HG02885 (cell line): ENCODE measurements around the gene IFTAP.
"Not testable (repeated sequence)": the region's sequence is repeated elsewhere in the genome, so short reads cannot be mapped to it uniquely, and the experiment has no call there.

Experiments
- ATAC-seq: cut with Tn5 transposase; IDR thresholded peaks from one replicate; pipeline ENCODE4 v1.9.1; 2021; ENCODE audit warnings: mild to moderate bottlenecking; ENCODE audit not compliant: unreplicated experiment, poor library complexity

Gene IFTAP

DNA sequence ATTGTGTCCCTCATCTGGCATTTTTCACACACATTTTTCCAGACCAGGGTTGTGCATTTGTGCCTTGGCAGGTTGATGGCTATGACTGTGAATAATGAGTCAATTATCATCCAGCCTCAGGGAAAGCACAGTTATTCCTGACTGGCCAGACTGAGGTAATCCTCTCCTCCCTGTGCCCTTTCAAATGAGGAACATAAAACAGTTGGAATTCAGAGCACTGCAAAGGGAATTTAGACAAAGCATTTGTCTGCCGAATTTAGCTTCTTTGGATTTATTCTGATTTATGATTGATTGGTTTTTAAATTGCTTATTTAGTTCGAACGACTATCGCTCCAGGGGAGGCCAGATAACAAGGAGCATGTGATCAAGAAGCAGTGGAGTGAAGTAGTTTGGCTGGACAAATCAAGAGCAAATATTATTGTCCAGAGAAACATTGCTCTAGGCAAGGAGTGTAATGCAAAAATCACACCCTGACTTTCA, 34.5 kb downstream of the IFTAP start:
- ATAC-seq = no peak

DNA sequence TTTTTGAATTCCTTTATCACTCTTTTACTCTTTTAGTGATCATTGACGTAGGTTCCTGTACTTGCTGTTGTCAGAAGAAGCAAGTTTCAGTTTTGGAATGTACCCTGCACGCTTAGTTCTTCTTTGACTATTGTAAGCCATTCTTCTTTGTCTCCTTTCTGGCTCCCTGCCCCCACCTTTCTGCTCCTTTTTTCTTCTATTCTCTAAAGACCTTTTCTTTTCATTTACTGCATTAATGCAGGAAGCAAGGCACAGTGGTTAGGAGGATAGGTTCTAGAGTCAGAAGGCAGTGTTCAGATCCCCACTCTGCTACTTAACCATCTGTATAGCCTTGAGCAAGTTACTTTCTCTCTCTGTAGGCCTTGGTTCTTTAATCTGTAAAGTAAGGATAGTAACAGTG, 37.5 kb downstream of the IFTAP start:
- peak; percentile 93 for ATAC-seq

DNA sequence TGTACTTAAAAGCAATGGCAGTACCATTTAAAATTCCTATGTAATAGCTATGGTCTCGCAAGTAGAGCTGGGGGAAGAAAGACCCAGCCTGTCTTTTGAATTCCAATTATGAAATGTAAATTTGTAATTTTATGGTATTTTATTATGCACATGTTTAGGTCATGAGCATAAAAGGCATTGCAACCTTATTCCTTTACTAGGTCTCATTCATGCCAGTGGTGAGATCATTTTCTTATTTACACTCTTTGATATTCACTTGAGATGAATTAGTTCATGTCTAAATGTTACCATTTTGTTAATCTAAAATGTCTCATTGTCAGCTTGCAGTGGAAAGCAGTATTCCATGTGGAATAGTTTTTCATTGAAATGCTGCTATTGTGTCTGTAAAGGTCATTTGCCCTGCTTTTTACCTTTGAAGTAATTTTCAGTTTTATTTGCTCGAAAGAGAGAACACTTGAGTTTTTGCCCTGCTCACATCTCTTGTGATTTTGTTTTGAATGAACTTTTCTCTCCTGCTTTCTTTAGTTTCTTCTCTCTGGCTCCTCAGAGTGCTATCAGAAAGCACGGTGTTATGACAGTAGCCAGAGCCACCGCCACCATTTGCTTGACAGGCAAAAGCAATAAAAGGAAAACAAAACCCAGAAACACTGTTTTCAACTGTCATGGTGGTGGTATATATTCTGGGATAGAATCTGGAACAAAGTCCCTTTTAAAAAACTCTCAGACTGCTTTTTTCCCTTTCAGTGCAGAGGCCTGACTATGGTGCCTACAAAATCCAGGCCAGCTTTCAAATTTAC, 41.0 kb downstream of the IFTAP start:
- no peak for ATAC-seq

DNA sequence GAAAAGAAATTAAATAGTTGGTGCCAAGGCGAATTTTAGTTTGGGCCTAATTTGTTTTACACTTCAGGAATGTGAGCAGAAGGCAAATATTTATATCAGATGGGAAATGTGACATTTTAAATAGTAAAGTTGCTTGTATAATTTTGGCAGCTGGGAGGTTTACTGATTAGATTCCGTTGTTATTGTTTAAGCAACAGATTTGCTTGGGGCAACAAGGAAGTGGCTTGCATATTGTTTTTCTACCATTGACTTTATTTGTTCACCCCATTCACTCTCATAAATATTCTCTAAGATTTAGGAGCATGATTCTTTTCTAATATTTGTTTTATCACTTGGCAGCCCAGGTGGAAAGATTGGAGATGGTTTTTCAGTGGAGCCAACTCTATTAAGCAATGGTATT, 44.3 kb downstream of the IFTAP start:
- ATAC-seq = no peak

DNA sequence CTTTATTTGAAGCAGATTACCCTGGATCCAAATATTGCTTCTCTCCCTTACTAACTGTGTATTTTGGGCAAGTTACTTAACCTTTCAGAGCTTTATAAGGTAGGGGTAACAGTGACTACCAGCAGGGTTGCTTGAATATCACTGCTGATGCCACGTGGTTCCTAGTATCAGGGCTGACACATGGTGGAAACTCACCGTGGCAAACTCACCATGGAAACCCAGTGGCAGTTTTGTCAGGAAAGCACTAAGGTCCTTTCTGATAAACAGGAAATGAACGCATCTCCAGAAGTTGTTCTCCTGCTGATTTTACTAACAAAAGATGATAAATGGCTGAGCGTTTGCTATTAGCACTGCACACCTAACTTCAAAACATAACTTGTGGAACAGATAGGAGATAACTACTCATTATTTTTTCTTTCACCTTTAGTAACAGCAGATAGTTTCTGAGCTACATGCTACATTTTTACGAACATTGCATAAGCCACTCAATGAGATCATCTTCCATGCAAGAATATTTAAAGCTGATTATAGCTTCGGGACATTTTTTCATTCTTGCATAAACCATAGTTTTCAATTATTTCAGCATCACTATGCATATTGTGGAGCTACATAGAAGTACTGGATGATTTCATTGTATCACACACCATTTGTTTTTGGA, 63.4 kb downstream of the IFTAP start:
- ATAC-seq = no peak

DNA sequence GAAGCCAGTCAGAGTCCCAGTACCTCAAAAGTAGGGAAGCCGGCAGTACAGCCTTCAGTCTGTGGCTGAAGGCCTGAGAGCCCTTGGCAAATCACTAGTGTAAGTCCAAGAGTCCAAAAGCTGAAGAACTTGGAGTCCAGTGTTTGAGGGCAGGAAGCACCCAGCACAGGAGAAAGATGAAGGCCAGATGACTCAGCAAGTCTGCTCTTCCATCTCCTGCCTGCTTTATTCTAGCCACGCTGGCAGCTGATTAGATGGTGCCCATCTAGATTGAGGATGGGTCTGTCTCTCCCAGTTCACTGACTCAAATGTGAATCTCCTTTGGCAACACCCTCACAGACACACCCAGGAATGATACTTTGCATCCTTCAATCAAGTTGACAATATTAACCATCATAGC, 67.1 kb downstream of the IFTAP start:
- not testable (repeated sequence) for ATAC-seq

DNA sequence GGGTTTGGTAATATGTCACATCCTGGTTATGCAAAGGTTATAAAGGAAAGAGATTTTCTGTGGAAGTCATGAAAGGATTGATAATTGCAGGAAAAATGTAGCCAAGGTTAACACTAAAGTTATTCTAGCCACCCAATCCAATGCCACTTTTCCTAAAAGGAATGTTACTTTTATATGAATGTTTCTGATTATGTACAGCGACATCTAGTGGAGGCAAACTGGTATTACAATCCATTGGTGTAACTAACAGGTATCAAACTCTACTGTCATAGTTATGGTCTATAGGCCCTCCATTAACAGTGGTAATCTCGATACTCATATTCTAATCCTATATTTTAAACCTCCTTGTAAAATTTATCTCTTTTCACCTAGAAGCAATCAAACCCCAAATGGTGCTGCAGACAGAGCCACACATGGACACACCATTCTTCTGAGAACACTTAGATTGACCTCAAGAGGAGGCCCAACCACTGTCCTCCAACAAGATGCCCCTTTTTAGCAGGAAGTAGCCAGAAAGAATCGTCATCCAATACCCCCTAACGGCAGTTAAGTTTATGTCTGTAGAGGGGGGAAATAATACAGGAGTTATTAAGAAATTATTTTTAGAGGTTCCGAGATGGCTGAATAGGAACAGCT, 78.6 kb downstream of the IFTAP start:
- peak; percentile 62 for ATAC-seq

DNA sequence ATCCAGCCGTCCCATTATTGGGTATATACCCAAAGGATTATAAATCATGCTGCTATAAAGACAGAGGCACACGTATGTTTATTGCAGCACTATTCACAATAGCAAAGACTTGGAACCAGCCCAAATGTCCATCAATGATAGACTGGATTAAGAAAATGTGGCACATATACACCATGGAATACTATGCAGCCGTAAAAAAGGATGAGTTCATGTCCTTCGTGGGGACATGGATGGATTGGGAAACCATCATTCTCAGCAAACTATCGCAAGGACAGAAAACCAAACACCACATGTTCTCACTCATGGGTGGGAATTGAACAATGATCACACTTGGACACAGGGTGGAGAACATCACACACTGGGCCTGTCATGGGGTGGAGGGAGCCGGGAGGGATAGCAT, 85.2 kb downstream of the IFTAP start:
- ATAC-seq = not testable (repeated sequence)

DNA sequence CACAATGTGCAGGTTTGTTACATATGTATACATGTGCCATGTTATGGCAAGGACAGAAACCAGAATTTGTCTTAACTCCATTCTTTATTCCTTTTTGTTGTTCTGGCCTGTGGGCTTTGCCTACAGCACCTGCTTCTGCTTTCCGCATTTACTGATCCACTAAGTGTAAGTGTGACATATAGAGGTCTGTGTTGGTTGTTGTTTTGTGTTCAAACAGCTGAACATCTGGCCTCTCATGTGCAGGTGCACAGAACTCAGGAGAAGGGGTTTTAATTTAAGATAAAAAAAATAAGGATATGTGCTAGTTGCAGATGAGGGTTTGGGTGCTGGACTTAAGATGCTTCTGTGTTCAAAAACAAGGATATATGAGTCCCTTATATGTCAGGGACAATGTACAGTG, 89.5 kb downstream of the IFTAP start:
- ATAC-seq = no peak

DNA sequence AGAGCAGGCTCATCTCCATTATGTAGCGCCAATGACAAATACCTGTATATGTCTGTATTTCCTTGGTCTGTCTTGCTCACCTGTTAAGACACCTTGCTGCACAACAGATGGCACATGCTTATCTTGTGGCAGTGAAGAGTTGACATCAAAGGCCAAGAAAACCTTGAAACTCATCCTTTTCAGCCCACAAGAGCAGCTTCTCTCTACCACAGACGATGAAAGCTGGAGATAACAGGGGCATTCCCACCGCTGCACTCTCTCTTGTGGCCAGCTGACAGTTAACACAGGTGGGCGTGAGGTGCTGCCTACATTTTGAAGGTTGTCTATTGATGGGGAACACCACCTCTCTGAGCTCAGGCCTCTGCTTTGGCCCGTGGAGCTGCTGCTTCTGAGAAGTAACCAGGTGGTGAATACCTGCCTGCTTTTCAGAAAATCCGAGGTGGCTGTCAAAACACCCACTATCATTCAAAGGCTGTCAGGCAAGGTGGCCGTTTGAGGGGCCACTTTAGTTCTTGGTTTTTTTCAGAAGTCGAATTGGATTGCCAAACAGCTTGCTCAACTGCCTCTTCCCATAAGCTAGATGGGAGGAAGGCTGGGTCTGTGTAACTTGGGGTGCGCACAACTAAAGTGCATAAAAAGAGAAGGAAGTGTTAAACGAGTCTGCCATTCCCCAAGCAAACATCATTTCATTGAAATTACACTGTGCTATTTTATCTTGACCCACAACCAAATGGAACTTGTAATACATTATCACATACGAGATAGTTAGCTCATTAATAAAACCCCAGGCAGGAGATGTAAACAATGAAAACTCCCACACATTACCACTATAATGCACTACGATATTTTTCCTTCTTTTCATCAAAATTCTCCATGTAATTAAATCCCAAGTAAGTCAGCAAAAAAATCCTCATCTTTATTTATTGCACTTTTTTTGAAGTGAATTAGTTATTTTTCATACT, 90.8 kb downstream of the IFTAP start:
- ATAC-seq = peak; percentile 88

DNA sequence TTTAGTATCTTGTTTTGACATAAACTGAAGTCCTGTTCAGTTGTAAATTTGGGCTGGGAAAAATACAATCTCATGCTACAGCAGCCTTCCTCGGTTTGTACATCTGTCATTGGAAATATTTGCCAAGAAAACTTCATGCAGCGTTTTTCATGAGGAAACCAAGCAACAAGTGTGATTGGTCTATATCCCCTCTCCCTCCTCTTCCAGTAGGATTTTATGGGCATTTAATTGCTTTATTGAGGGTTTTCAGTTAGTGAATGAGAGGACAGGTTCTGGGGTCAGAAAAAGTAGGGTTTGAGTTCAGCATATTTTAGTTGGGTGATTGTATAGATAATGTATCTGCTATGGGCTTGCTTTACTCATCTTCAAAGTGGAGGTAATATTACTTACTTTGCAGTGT, 93.8 kb downstream of the IFTAP start:
- ATAC-seq = no peak

DNA sequence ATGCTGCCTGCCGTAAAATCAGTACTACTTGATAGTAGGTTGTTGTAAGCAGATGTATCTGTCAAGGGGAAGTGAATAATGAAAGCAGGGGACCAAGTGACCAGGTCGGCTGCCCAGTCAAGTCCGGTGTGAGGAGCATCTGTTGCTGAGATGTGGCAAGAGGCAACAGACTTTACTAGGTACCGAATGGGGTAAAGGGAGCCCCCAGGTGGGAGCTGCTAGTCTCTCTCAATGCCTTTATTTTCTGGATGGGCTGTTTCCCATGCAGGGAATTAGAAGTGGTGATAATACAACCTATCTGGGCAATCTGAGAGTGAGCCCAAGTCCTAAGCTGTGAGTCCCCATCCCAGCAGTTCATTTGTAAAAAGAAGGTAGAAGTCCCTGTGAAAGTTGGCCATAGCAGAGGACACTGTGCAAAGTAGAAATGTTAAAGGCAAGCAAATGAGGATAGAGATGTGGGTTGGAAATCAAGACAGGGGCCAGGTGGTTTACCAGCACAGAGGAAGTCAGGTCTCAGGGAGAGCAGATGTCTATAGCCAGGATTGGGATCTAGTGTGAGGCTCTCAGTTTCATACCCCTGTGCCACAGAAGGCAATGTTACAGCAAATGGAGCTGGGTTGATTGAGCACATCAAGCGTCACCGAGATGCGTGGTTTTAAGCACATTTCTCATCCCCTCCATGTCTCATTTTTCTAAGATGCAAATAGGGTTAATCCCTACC, 94.4 kb downstream of the IFTAP start:
- ATAC-seq = no peak

DNA sequence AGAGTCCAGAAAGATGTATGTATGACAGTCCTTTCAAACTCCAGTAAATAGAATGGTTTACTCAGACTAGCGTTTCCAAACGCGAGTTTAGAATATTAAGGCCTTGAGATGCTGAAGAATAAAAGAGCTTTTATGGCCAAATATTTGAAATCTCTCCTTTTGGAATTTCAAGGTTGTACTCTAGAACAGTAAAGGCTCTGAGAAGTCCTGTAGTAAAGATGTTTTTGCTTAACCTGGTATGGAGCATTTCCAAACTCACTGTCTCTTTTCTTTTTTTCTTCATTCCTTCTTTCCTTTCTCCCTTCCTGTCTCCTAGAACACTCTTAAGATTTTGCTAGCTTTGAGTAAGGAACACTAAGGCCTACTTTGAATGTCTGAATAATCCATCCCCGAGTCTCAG, 95.1 kb downstream of the IFTAP start:
- ATAC-seq = no peak

DNA sequence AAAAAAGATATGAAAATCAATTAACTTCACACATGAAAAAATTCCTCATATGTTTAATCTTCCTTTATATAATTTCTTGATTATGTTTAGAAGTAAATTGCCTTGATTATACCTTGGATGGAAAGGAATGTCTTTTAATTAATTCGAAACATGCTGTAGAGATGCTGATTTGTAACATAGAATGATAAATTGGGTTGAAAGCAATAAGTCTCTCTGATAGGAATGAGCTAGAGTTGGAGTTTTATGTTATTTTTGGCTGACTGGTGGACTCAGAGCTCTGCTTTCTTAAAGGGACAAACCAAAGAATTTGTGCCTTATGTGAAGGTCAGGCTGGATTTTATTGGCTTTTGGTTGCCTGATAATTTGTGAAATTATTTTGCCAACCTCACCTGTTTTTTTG, 98.4 kb downstream of the IFTAP start:
- no peak for ATAC-seq

DNA sequence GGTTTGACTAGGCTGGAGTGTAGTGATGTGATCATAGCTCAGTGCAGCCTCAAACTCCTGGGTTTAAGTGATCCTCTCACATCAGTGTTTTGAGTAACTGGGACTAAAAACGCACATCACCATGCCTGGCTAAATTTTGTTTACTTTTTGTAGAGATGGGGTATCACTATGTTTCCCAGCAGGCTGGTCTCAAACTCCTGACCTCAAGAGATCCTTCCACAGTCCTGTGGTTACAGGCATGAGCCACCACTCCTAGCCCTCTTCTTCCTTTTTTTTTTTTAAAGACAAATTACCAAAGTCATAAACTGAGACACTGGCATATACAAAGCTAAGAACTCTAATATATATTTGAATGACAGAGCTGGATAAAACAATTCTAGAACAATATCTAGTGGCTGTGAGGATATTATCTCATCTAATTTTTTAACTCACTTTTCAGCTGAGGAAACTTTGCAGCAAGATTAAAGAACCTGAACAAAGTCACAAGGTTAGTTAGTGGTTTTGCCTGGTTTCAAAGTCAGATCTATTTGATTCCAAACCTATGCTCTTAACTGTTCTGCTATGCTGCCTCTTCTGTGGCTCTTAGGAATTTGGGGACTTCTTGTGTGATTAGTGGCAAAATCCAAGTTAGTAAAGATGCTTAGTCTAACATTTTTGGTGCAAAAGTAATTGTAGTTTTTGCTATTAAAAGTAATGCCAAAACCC, 99.0 kb downstream of the IFTAP start:
- ATAC-seq = no peak

DNA sequence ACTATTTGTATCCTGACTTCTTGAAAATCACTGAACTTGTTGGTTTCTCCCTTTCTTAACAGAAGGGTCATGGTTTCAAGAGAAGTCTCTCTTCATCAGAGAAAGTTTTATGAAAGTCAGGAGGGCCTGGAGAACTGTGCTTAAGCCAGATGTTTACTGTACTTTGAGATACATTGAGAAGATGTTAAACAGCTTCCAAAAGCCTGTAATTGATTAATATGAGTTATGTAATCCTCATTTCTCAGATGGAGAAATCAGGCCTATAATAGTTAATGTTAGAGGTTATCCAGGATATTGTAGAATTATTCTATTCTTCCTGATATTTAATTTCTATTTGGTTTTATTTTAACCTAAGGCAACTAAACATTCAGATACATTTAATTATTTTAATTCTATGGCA, 100.8 kb downstream of the IFTAP start:
- no peak for ATAC-seq

DNA sequence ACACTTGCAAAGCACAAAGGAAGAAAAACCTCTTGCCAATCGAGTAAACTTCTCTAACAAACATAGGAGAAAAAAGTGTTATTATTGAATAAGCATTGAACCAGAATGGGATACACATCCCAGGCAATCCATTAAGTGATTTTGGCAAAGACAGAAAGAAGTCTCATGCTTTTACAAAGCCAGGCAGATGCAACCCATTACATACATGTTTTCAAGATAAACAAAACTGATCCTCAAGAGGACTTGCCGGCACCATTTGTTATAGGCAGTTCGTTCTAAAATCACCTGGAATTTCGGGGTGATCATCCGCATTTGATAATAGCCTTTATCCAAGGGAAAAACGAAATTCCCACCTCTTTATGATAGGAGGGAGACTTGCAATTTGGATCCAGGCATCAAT, 101.3 kb downstream of the IFTAP start:
- ATAC-seq = no peak

DNA sequence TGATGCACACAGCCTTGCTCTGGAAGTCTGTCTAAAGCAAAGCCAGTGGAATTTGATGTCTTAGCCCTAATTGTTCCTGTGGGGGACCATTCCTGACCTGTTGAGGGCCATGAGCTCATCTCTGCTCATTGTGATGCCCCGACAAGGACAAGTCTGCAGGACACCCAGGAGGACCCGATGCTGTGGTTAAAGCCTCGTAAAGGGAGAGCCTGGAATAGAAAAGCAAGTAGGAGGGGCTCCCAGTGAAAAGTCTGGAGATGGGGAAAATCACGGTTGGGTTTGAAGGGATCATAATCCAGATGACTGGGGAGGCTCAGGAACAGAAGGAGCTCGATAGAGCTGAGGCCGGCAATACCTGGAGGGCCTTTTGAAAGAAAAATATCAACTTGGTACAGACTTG, 102.2 kb downstream of the IFTAP start:
- no peak for ATAC-seq

DNA sequence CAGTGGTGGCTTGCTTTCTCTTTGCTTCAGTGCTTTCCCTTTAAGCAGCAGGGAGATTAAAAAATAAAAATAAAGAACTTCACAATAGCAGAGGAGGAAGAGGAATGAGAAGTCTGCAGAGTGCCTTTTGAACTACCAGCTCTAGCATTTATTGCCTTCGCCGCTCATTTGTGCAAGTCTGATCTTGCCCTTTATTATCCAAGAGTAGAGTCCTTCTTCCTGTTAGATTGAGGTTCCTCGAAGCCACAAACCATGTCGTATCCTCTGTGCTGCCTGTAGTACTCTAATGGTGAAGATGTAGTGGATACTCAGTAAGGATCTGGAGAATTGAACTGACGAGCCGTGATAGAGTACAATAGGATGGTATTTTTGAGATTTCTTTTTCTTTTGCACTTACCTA, 105.0 kb downstream of the IFTAP start:
- no peak for ATAC-seq
